BJ (cell line): ENCODE data around the gene UBE2L5. TPM values are rescaled to one million over a fixed set of nuclear protein-coding genes. Genes with fewer than 3 reads are reported as not detected.
"Not testable (repeated sequence)": the region's sequence is repeated elsewhere in the genome, so short reads cannot be mapped to it uniquely, and the experiment has no call there.

Source experiments
- CTCF ChIA-PET: fragments of 350-600 bp; formaldehyde crosslinking; extraction: SDS; loops from one replicate; lab custom pipeline; 2021; ENCODE audit warnings: antibody characterized with exemption, inconsistent platforms; lab: Yijun Ruan, JAX
- POLR2A ChIA-PET: fragments of 300-600 bp; sonication (Branson Sonifier 250); formaldehyde crosslinking; extraction: SDS; loops from one replicate; lab custom pipeline; 2021; ENCODE audit warnings: antibody characterized with exemption; lab: Charles Lee
- DNase-seq: peaks from one replicate; pipeline ENCODE4 v3.0.0-alpha.2; 2011; ENCODE audit warnings: low read depth
- H3K27me3 ChIP-seq: 2 replicates; pipeline ENCODE4 v1.6.0; 2011; ENCODE audit warnings: low read length; ENCODE audit not compliant: control insufficient read depth, insufficient read depth
- H3K36me3 ChIP-seq: 2 replicates; pipeline ENCODE4 v1.5.1; 2011; ENCODE audit warnings: low read length; ENCODE audit not compliant: control insufficient read depth, insufficient read depth
- H3K4me3 ChIP-seq: 2 replicates; pipeline ENCODE4 v1.5.1; 2011; ENCODE audit warnings: low read depth, mild to moderate bottlenecking, control low read depth, low read length
- CTCF ChIP-seq: IDR thresholded peaks from 2 replicates; pipeline ENCODE4 v1.5.1; 2011; ENCODE audit warnings: low read depth, mild to moderate bottlenecking, control low read depth, inconsistent platforms, low read length, moderate library complexity; ENCODE audit not compliant: insufficient read depth
- polyA plus RNA-seq: library from polyadenylated mRNA; depleted of rRNA; stranded (reverse); fragments of >200 nt; gene quantifications from 2 replicates; pipeline ENCODE4 v1.2.3, GENCODE V29; 2011

Gene UBE2L5
- polyA plus RNA-seq, 1 experiment: not detected

GRCh38 chr13:30437177-30437576, 14.9 kb downstream of the UBE2L5 start:
- POLR2A ChIA-PET: no interaction called here
- H3K36me3 ChIP-seq: no peaks in the 10 kb centered on the region
- no peaks in the 10 kb centered on the region; the same call in 1 of the 2 replicates for H3K27me3 ChIP-seq
- CTCF ChIA-PET: interaction anchor here (0.6 to 0.9 kb wide), 2 partner anchors 14 to 47 kb away, joined by 3 read pairs; no protein-coding TSS in a partner anchor
- H3K4me3 ChIP-seq: no peak overlapping the region
- no peak for DNase-seq
- no peak for TF ChIP-seq CTCF

GRCh38 chr13:30438286-30438685, 16.0 kb downstream of the UBE2L5 start:
- no peak for TF ChIP-seq CTCF
- H3K27me3 ChIP-seq: no peaks in the 10 kb centered on the region; the same call in 1 of the 2 replicates
- POLR2A ChIA-PET: no interaction called here
- no peak for DNase-seq
- no peak overlapping the region for H3K4me3 ChIP-seq
- CTCF ChIA-PET: no interaction called here
- H3K36me3 ChIP-seq: no peaks in the 10 kb centered on the region

GRCh38 chr13:30440910-30441703, 18.8 kb downstream of the UBE2L5 start:
- no peak for TF ChIP-seq CTCF
- no peaks in the 10 kb centered on the region; the same call in 1 of the 2 replicates for H3K27me3 ChIP-seq
- DNase-seq: no peak
- CTCF ChIA-PET: no interaction called here
- H3K36me3 ChIP-seq: no peaks in the 10 kb centered on the region
- no peak overlapping the region for H3K4me3 ChIP-seq
- POLR2A ChIA-PET: no interaction called here

GRCh38 chr13:30442926-30443325, 20.6 kb downstream of the UBE2L5 start:
- DNase-seq: no peak
- ChIA-PET POLR2A (no interaction called here), CTCF (no interaction called here)
- Histone ChIP-seq H3K4me3 (no peak overlapping the region), H3K36me3 (no peaks in the 10 kb centered on the region), H3K27me3 (no peaks in the 10 kb centered on the region)
- no peak for TF ChIP-seq CTCF

GRCh38 chr13:30443491-30443890, 21.2 kb downstream of the UBE2L5 start:
- POLR2A ChIA-PET, DNase-seq, H3K36me3 ChIP-seq, H3K27me3 ChIP-seq, H3K4me3 ChIP-seq: not testable (repeated sequence)
- CTCF ChIA-PET: interaction anchor here (1.0 kb wide), 1 partner anchor 137 kb away, joined by 4 read pairs; no protein-coding TSS in a partner anchor
